Middle frontal gyrus (tissue), 1 donor: ENCODE data around the gene THSD7B.
"Not testable (repeated sequence)": the region's sequence is repeated elsewhere in the genome, so short reads cannot be mapped to it uniquely, and the experiment has no call there.

ENCODE experiments used
- DNase-seq: peaks from one replicate; pipeline ENCODE4 v3.0.0-alpha.2; 2015; ENCODE audit warnings: low spot score; ENCODE audit errors: extremely low spot score

Gene THSD7B

DNA sequence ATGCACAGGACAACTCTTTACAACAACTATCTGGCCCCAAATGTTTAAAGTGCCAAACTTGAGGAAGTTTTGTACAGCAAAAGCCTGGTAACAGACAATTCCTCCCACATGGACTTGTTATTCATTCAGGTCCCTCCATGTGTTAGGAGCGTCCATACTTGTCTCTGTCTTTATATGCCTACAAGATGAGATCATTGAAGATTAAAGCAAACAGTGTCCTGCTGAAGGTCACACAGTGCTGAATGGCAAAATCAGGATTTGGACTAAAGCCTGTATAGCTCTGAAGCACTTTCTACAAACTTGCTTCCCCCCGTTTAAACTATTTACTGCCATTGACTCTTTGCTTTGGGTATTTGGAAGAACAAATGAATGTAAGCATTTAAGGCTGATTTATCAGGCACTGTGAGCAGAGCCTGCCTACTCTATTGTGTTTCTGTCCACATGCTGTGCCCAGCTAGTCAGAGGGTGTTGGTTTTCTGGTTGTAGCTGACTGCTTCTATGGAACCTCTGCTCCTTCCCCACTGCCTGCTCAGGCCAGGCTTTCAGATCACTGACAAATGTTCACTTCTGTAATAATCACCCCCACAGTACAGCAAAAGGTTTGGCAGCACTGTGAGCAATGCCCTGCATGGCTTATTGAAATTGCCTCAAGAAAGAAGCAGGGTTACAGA is 274.3 kb downstream of the THSD7B start:
- no peak for DNase-seq

DNA sequence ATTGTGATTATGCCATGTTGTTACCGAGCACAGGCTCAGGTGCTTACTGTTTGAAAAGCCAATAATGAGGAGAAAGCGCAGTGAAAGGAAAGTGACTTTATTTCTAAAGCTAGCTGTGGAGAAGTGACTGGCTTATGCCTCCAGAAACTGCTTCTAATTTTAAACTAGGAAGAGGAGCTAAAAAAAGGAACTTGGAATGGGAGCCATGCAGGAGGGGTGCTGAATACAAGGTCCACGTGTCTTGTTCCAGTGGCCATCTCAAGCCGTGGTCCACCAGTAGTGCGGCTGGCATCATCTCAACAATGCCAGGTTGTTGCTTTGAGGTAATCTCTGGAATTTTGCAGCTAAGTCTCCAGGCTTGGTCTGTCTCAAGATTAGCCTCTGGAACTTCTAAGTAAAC is 282.0 kb downstream of the THSD7B start:
- no peak for DNase-seq

DNA sequence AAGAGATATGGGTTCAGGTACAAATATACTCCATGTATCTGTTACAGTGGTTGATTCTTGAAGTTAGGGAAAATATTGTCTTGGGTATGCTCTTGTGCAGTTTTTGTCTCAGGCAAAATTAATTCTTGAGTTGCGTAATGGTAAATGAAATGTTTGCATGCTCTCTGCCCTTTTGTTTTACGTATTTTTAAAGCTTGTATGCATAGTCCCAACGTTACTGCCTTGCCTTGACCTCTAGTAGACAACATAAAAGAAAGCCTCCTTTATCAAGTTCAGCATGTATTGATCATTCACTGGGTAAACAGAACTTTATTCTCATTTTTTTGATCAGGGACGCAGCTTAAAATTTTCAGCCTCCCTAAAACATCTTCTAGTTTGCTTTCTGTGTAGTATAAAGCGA is 283.1 kb downstream of the THSD7B start:
- DNase-seq = no peak

DNA sequence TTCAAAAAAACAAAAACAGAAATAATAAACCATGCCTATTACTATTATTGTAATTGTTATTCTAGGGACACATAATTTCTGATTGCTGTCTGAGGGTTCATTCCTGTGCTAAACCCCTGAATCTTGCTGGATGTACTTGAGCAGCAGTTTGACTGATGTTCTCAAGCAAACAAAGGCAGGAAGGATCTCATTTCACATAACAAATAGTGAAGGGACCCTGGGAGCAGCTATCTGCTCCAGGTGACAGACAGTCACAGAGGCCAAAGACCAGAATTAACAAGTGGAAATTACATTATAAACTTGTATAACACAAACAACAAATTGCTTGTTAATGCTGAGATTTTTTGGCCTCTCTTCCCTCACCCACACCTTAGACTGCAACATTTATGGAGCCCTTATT is 284.2 kb downstream of the THSD7B start:
- no peak for DNase-seq

DNA sequence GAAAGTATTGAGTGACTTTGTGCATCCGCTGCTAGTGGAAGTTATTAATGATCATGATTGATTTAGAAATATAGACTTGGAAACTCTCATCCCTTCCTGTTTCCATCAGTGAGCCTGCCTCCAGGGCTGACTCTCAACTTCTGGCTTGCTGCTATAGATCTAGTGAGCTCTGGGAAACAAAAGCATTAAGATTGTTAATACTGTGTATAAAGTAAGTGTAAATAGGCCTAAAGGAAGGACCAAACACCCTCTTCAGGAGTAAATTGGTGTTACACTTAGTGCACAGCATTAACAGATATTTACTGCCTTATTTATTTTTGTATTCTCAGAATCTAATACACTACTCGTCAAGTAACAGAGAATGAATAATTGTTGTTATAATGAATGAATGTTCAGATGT is 285.6 kb downstream of the THSD7B start:
- no peak for DNase-seq

DNA sequence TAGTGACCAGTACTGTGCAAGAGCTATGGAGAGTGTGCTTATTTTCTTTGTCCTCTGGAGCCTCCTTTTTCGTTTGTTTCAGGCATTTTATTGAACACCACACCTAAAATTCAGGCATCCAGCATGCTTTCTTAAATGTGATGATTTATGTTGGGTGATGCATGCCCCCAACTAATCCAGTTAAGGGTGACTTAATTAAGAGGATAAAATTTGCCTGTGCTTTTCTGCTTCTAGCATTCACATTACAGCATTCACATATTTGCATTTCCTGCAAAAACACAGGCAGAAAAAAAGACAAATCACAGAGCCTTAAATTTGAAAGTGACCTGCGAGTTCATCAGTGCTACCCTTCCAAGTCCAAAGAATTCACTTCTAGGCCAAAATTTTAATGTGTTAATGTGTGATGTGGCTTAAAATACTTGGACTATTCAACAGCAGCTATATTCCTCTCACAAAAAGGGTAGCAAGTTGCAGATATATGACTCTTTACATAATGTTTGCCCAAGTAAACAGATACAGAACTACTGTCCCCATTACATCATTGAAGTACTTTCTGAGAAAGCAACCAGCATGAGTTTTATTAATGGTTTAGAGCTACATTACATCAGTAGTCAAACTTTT is 286.5 kb downstream of the THSD7B start:
- DNase-seq = no peak

DNA sequence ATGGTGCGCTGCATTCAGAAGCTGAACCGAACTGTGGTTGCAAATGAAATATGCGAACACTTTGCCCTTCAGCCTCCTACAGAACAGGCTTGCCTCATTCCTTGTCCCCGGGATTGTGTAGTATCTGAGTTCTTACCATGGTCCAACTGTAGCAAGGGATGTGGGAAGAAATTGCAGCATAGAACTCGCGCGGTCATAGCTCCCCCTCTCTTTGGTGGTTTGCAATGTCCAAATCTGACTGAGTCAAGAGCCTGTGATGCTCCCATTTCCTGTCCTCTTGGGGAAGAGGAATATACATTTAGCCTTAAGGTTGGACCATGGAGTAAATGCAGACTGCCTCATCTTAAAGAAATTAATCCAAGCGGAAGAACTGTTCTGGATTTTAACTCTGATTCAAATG is 291.4 kb downstream of the THSD7B start:
- DNase-seq = no peak

DNA sequence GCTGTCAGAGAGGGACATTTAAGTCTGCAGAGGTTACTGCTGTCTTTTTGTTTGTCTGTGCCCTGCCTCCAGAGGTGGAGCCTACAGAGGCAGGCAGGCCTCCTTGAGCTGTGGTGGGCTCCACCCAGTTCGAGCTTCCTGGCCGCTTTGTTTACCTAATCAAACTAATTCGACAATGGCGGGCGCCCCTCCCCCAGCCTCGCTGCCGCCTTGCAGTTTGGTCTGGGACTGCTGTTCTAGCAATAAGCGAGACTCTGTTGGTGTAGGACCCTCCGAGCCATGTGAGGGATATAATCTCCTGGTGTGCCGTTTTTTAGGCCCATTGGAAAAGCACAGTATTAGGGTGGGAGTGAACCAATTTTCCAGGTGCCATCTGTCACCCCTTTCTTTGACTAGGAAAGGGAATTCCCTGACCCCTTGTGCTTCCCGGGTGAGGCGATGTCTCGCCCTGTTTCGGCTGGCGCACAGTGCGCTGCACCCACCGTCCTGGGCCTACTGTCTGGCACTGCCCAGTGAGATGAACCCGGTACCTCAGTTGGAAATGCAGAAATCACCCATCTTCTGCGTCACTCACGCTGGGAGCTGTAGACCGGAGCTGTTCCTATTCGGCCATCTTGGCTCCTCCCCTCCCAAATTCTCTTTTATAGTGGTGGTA is 310.9 kb downstream of the THSD7B start:
- DNase-seq = not testable (repeated sequence)

DNA sequence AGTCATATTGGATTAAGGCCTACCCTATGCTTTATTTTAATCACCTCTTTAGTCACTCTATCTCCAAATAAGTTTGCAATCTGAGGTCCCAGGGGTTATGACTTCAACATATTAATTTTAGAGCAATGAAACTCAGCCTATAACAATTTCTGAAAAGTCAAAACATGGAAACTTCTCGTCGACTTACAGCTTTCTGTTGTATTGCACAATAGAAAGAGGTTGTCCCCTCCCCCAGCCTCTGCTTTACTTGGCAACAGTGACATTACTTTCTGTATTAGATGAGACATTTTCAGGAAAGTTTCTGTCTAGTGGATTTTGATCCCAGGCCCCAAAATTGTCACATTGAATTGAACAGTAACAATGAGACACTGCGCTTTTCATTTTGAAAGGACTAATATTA is 326.4 kb downstream of the THSD7B start:
- DNase-seq = no peak

DNA sequence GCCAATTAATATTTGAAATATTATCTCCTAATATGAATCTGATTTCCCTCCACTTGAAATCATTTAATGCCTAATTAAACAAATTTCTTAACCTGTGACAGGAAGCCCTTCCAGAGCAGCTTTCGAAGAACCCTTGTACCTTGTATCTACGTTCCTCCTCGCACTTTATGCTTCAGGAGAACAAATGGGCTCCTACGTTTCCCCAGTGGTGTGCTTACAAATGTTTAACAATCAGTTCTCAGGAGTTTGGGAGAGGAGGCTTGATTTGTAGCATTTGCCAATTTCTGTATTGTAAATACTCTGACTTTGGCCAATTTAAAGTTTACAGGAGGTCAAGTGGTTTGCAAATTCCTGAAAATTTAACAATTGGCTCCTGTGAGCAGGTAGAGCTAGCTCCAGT is 327.8 kb downstream of the THSD7B start:
- no peak for DNase-seq

DNA sequence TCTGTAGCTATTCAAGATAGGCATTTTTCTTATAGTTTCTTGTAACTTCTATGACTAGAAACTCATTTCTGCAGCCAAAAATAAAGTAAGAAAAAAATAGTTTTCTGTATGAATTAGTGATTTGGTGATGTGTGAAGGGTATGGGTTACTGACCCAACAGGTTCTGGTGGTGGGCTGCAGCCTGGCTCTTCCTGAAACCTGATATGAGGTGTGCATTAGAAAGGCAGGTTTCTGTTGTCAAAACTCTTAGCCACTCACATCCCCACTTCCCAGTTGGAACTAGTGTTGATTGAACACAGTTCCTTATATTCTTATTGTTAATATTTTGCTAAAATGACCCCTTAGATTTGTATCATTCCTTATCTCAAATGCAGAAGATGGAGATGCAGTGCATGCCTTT is 330.8 kb downstream of the THSD7B start:
- DNase-seq = no peak

DNA sequence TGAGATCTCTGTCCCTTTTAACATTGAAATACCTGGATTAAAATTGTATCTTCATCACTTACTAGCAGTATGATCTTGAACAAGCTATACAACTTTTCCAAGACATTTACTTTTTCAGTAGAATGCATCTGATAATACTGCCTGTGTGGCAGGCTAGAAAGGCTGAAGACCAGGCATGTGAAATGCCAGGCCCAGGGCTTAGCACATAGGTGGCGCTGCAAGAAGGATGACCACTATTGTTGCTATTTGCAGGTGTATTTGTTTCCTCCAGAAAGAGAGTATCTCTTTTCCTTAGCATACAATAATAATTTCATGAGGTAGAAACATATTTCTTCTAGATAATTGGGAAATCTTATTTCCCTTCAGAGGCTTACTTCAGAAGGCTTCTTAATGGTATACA is 331.3 kb downstream of the THSD7B start:
- no peak for DNase-seq

DNA sequence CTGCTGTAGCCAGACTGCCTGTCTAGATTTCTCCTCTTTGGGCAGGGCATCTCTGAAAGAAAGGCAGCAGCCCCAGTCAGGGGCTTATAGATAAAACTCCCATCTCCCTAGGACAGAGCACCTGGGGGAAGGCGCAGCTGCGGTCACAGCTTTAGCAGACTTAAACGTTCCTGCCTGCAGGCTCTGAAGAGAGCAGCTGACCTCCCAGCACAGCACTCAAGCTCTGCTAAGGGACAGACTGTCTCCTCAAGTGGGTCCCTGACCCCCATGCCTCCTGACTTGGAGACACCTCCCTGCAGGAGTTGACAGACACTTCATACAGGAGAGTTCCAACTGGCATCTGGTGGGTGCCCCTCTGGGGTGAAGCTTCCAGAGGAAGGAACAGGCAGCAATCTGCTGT is 336.5 kb downstream of the THSD7B start:
- DNase-seq = not testable (repeated sequence)

DNA sequence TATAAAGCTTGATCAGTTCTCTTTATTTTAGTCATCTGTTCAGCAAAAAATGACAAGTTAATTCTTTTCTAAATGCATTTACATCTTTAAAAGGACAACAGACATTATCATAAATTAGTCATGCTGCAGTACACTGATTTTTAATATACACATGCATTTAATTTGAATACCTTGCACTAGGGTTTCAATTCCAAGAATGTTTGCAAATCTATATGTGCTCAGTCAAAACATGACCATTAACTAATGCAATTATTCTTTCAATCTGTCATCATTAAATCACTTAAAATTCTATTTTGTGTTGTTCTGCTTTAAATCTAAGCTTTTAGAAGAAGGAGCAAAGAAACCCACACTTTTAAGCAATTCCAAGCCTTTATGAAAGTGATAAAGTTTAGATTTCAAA is 342.6 kb downstream of the THSD7B start:
- no peak for DNase-seq

DNA sequence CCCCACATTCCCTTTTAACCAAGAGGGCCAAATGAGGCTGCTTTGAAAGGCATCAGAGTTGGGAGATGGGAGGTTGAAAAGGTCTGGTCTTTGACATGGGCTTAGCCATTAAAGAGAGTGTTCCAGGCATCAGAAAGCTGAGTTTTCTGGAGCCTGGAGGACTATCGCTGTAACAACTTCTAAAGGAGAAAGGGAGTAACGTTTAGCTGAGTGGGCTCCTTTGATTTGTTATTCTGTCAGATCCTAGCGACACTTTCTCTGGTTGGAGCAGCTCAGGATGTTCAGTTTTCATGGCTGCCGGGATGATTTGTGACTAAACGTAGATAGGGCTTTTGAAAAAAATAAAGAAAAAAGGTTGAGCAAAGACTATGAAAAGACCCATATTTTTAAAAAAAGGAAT is 346.6 kb downstream of the THSD7B start:
- no peak for DNase-seq

DNA sequence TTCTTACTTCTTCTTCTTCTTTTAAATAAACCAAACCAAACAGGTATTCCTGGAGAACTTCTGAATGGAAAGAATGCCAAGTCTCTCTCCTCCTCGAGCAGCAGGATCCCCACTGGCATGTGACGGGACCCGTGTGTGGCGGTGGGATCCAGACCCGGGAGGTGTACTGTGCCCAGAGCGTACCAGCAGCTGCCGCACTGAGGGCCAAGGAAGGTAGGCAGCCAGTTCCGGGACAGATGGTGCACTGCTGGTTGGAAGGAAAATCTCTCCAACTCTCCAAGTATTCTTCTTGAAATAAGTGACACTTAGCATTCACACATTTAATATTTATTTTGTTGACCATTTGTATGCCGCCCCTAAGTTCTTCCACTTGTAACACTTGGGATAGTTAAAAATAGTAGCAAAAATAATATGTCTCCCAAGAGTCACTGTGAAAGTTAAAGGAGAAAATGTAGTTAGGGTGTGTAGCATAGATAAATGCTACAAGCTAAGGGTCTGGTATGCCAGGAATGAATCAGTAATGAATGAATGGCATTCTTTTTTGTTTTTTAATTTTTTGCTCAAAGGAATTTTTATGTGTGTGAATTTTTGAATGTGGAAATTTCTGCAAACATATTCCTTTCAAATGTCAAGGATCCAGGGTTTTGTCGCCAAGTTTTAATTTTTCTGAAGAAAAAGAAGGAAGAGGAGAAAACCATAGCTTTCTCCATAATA is 349.9 kb downstream of the THSD7B start:
- no peak for DNase-seq

DNA sequence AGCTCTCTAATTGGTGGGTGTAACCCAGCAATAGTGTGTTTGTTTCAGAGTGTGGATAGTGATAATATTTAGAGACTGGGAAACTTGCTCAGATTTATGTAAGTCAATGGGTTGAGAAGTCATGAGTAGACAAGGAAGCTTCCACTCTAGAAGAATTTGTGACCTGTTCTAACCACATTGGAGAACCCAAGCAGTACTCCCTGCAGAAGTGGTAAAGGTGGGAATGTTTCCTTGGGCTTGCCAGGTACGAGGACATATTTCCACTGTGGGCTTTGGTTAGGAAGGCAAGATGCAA is 350.4 kb downstream of the THSD7B start:
- no peak for DNase-seq

DNA sequence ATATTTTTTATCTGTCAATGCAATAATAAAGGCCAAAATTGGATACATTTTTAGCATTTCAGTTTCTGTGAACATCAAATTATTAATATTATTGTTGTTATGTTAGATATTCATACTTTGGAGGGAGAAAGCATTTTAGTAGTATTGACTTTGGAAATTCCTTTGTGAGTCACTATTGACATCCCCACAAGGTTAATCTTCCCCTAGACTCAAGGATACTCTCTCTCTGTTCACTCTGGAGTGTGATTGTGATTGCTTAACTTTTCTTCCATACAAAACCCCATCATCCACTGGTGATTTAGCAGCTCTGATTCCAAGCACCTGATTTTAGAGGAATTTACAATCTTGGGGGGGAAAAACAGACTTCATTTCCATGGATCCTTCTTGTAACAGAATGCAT is 352.0 kb downstream of the THSD7B start:
- DNase-seq = no peak

DNA sequence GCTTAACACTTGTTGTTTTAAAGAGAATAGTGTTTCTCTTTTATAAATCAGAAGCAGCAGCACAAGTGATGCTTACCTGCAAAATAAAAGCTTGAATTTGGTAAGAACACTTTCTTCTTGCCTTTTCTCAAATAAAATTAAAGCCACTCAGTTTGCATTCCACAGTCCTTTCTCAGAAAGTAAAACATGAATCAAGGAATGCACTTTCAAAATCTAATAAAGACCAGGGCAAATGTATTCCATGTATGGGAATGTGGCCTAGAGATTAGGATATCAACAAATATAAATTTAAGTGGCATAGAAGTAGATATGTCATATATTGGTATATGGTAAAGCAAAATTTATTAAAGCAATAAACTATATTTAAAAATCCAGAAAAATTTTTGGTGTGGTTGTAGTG is 352.8 kb downstream of the THSD7B start:
- DNase-seq = no peak

DNA sequence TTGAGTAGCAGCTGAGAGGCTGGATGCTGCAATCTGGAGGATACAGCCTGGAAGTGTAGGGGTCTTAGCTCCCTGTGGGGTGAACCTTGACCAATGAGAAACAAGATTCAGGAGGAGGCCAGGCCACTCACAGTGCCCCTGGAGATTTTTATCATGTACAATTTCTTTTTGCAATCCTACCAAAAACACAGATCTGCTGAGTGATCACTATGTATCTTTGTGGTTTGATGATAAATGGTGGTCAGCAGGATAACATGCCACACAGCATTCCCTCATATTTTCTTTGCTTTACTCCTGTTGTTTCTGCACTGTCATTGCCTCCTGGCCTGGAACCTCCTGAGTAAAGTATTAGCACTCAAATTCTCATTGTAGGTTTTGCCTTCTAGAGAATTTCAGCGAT is 357.9 kb downstream of the THSD7B start:
- no peak for DNase-seq

DNA sequence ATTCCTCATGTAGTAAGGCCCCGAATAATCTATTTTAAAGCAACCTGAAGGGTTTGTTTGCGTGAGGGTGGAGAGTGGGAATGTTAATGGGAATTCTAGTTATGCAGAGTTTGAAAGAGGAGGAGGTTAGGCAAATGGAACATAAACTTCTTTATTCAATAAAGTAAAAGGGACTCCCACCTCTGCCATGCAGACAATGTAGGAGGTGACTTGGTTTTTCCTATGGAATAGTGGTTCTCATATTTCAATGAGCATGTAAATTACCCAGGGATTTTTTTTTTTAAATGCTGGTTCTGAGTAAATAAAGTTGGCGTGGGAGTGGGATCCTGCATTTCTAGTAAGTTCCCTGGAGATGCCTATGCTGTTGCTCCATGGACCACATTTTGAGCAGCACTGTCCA is 367.9 kb downstream of the THSD7B start:
- DNase-seq = no peak

DNA sequence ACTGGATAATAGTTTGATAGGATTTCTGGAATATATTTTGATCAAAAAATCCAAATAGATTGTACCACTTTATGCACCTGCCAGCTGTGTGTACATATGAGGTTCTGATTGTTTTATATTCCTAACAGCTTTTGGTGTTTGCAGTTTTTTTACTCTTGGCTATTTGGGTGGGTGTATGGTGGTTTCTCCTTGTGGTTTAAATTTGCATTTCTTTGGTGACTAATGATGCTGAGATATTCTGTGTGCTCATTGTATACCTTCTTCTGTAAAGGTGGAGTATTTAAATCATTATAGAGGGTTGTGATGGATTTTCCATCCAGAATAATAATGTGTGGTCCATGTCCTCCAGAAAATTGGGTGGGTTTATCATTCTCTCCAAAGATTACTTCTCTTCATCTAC is 372.9 kb downstream of the THSD7B start:
- no peak for DNase-seq

DNA sequence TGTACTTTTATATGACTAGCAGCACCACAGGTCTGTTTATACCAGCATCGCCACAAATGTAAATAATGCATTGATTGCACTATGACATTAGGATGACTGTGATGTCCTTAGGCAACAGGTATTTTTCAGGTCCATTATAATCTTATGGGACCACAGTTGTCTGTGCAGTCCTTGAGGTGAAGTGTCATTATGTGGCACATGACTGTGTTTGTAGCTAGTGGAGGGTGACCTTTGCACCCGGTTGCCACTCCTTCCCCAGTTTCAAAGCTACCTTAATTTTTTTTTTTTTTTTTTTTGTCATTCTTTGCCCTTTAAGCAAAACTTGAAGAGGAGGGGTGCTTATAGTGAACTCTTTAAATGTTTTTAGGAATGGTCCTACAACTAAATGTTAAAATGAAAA is 386.4 kb downstream of the THSD7B start:
- DNase-seq = no peak
